Measurements from ENCODE around the gene ABCA2. TPM values are rescaled to one million over a fixed set of nuclear protein-coding genes. Genes with fewer than 3 reads are reported as not detected.
A peak's percentile ranks its signal among the peaks of the same experiment; 100 is the strongest.

The ABCA2 gene
- total RNA-seq, 1 donor = 20.3 TPM

- no peaks in the 10 kb centered on the region for H4K20me1 ChIP-seq (ENCODE audit: insufficient read depth, low read length)
- peak overlapping the region; percentile 68 for H3K4me3 ChIP-seq (ENCODE audit: insufficient read depth, low read length)
- peaks cover 5% of the 10 kb centered on the region for H3K4me1 ChIP-seq (ENCODE audit: insufficient read depth, low read length)
- TF ChIP-seq CTCF (IDR thresholded peaks at IDR 0.05; ENCODE audit: extremely low read depth, low read depth, low read length) = no peak
- H3K79me2 ChIP-seq (ENCODE audit: insufficient read depth, low read length) = no peaks in the 10 kb centered on the region
- H3K27me3 ChIP-seq (ENCODE audit: insufficient read depth, low read length) = no peaks in the 10 kb centered on the region
- no peaks in the 10 kb centered on the region for H3K9me3 ChIP-seq (ENCODE audit: low read depth, low read length)
- no peak for DNase-seq (ENCODE audit: insufficient read length, low spot score, missing footprints)
- peak overlapping the region; percentile 74 for H2AFZ ChIP-seq (ENCODE audit: low read length)
- peak overlapping the region; percentile 76 for H3K4me2 ChIP-seq (ENCODE audit: insufficient read depth, low read length)
- no peak overlapping the region for H3K27ac ChIP-seq (ENCODE audit: low read depth, low read length)
- H3K36me3 ChIP-seq (ENCODE audit: insufficient read depth, low read length) = no peaks in the 10 kb centered on the region
Measured at GRCh38 chr9:136977649-136978072, 50.4 kb downstream of the ABCA2 start.

GRCh38 chr9:136977223-136977622 lies 50.8 kb downstream of the ABCA2 start, which contains the start of gene PTGDS:
Gene PTGDS (plus strand): TSS chr9:136977504. CDS start chr9:136977579, 75 bp downstream.
- no peaks in the 10 kb centered on the region for H3K9me3 ChIP-seq (ENCODE audit: low read depth, low read length)
- peaks cover 5% of the 10 kb centered on the region for H3K4me1 ChIP-seq (ENCODE audit: insufficient read depth, low read length)
- no peak for DNase-seq (ENCODE audit: insufficient read length, low spot score, missing footprints)
- H3K36me3 ChIP-seq (ENCODE audit: insufficient read depth, low read length) = no peaks in the 10 kb centered on the region
- H2AFZ ChIP-seq (ENCODE audit: low read length) = peak within 1 kb of the TSS; percentile 74
- peak within 1 kb of the TSS; percentile 68 for H3K4me3 ChIP-seq (ENCODE audit: insufficient read depth, low read length)
- peak within 1 kb of the TSS; percentile 76 for H3K4me2 ChIP-seq (ENCODE audit: insufficient read depth, low read length)
- H3K79me2 ChIP-seq (ENCODE audit: insufficient read depth, low read length) = no peaks in the 10 kb centered on the region
- no peak within 1 kb of the TSS for H3K27ac ChIP-seq (ENCODE audit: low read depth, low read length)
- H4K20me1 ChIP-seq (ENCODE audit: insufficient read depth, low read length) = no peaks in the 10 kb centered on the region
- H3K27me3 ChIP-seq (ENCODE audit: insufficient read depth, low read length) = no peaks in the 10 kb centered on the region
- no peak for TF ChIP-seq CTCF (IDR thresholded peaks at IDR 0.05; ENCODE audit: extremely low read depth, low read depth, low read length)

GRCh38 chr9:136975644-136976043 lies 52.4 kb downstream of the ABCA2 start:
- no peaks in the 10 kb centered on the region for H3K36me3 ChIP-seq (ENCODE audit: insufficient read depth, low read length)
- H3K4me1 ChIP-seq (ENCODE audit: insufficient read depth, low read length) = peaks cover 5% of the 10 kb centered on the region
- peak; percentile 97 for DNase-seq (ENCODE audit: insufficient read length, low spot score, missing footprints)
- H3K27ac ChIP-seq (ENCODE audit: low read depth, low read length) = no peak overlapping the region
- no peak overlapping the region for H3K4me2 ChIP-seq (ENCODE audit: insufficient read depth, low read length)
- no peak overlapping the region for H3K4me3 ChIP-seq (ENCODE audit: insufficient read depth, low read length)
- H3K27me3 ChIP-seq (ENCODE audit: insufficient read depth, low read length) = no peaks in the 10 kb centered on the region
- TF ChIP-seq CTCF (IDR thresholded peaks at IDR 0.05; ENCODE audit: extremely low read depth, low read depth, low read length) = peak; percentile 30
- H3K9me3 ChIP-seq (ENCODE audit: low read depth, low read length) = no peaks in the 10 kb centered on the region
- no peaks in the 10 kb centered on the region for H4K20me1 ChIP-seq (ENCODE audit: insufficient read depth, low read length)
- H3K79me2 ChIP-seq (ENCODE audit: insufficient read depth, low read length) = no peaks in the 10 kb centered on the region
- no peak overlapping the region for H2AFZ ChIP-seq (ENCODE audit: low read length)

- no peaks in the 10 kb centered on the region for H3K79me2 ChIP-seq (ENCODE audit: insufficient read depth, low read length)
- H3K36me3 ChIP-seq (ENCODE audit: insufficient read depth, low read length) = no peaks in the 10 kb centered on the region
- no peak for TF ChIP-seq CTCF (IDR thresholded peaks at IDR 0.05; ENCODE audit: extremely low read depth, low read depth, low read length)
- H3K4me2 ChIP-seq (ENCODE audit: insufficient read depth, low read length) = no peak overlapping the region
- H4K20me1 ChIP-seq (ENCODE audit: insufficient read depth, low read length) = no peaks in the 10 kb centered on the region
- H3K4me1 ChIP-seq (ENCODE audit: insufficient read depth, low read length) = peaks cover 5% of the 10 kb centered on the region
- H2AFZ ChIP-seq (ENCODE audit: low read length) = no peak overlapping the region
- H3K4me3 ChIP-seq (ENCODE audit: insufficient read depth, low read length) = no peak overlapping the region
- H3K27me3 ChIP-seq (ENCODE audit: insufficient read depth, low read length) = no peaks in the 10 kb centered on the region
- H3K27ac ChIP-seq (ENCODE audit: low read depth, low read length) = no peak overlapping the region
- no peak for DNase-seq (ENCODE audit: insufficient read length, low spot score, missing footprints)
- no peaks in the 10 kb centered on the region for H3K9me3 ChIP-seq (ENCODE audit: low read depth, low read length)
Measured at GRCh38 chr9:136974817-136975535, 53.1 kb downstream of the ABCA2 start.
